CD4-positive, alpha-beta T cell treated with Interleukin-4 for 4 hours (primary cell): ENCODE data around the gene PKN3.
"Not testable (repeated sequence)": the region's sequence is repeated elsewhere in the genome, so short reads cannot be mapped to it uniquely, and the experiment has no call there.

Experiments
- DNase-seq: peaks from one replicate; pipeline ENCODE4 v3.0.0-alpha.2; 2020

PKN3 gene

DNA sequence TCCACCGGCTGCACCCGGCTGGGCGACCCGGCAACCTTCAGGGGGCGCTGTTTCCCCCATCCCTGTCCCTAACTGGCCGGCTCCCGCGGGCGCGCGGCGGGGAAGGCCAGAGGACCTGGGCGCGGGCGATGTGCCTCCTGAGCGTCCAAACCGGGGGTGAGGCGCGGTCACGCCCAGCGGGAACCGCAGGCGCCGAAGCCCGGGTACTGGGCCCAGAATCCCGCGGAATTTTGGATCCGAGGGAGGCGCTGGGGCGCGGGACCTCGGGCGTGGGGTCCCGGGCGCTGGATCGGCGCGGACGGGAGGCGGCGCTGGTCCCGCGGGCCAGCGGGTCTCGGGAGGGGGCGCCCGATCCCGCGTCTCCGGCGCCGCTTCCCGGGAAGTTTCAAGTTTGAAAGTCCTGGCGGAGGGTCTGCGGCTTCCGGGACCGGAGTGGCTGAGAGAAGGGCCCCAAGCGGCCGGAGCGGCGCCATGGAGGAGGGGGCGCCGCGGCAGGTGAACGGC lies at the start of gene PKN3:
TSS of gene PKN3 (plus strand) at position 59 of the 504 bp plus-strand sequence. CDS start at position 472, 413 bp downstream.
- DNase-seq = peak; percentile 70

- DNase-seq = no peak
Observed at GRCh38 chr9:128653908-128654307, 48.4 kb upstream of the PKN3 start.

GRCh38 chr9:128654481-128654880 lies 47.8 kb upstream of the PKN3 start:
- no peak for DNase-seq

- DNase-seq = peak; percentile 95
Observed at GRCh38 chr9:128656416-128657343, 45.6 kb upstream of the PKN3 start, which contains the start of gene DYNC2I2. DYNC2I2 (minus strand) TSS chr9:128656847; CDS start chr9:128656726, 121 bp downstream.

- DNase-seq = no peak
Observed at GRCh38 chr9:128657344-128657704, 45.0 kb upstream of the PKN3 start.

DNA sequence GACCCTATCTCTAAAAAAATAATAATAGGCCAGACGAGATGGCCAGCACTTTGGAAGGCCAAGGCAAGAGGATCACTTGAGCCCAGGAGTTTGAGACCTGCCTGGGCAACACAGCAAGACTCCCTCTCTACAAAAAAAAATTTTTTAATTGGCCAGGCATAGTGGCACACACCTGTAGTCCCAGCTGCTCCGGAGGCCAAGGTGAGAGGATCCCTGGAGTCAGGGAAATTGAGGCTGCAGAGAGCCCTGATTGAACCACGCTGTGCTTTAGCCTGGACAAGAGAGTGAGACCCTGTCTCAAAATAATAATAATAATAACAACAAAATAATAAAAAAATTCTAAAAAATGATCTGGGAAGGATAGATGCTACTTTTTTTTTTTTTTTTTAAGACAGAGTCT lies 44.5 kb upstream of the PKN3 start:
- DNase-seq = no peak

- not testable (repeated sequence) for DNase-seq
Observed at GRCh38 chr9:128666481-128666941, 35.8 kb upstream of the PKN3 start.

- no peak for DNase-seq
Observed at GRCh38 chr9:128669786-128670185, 32.5 kb upstream of the PKN3 start.

DNA sequence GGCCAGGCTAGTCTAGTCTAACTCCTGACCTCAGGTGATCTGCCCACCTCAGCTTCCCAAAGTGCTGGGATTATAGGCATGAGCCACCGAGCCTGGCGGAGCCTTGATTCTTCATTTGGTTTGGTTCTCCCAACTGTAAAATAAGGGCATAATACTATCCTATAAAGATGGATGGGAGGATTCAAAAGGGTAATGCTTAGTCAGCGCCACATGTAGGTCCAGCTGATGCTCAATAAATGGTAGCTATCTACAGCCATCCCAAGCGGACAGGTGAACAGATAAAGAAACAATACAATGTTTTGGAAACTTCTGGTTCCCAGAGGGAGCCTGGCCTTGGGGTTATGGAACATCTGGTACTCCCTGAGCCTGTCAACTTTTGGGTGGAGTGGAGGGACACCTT lies 26.9 kb upstream of the PKN3 start:
- DNase-seq = no peak

GRCh38 chr9:128677794-128678193 lies 24.5 kb upstream of the PKN3 start:
- DNase-seq = no peak

- peak; percentile 34 for DNase-seq
Observed at GRCh38 chr9:128683340-128684064, 18.8 kb upstream of the PKN3 start.

DNA sequence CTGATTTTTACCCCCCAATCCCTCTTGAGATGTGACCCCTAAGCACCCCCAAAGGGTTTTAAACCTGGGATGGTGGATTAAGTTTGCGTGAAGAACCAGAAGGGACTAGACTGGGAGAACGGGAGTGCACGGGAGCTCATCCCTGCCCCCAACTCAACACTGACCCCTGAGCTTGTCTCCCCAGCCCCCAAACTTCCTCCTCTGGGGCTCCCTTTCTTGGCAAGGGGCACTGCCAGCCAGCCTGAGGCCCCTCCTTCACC lies 18.3 kb upstream of the PKN3 start:
- no peak for DNase-seq

DNA sequence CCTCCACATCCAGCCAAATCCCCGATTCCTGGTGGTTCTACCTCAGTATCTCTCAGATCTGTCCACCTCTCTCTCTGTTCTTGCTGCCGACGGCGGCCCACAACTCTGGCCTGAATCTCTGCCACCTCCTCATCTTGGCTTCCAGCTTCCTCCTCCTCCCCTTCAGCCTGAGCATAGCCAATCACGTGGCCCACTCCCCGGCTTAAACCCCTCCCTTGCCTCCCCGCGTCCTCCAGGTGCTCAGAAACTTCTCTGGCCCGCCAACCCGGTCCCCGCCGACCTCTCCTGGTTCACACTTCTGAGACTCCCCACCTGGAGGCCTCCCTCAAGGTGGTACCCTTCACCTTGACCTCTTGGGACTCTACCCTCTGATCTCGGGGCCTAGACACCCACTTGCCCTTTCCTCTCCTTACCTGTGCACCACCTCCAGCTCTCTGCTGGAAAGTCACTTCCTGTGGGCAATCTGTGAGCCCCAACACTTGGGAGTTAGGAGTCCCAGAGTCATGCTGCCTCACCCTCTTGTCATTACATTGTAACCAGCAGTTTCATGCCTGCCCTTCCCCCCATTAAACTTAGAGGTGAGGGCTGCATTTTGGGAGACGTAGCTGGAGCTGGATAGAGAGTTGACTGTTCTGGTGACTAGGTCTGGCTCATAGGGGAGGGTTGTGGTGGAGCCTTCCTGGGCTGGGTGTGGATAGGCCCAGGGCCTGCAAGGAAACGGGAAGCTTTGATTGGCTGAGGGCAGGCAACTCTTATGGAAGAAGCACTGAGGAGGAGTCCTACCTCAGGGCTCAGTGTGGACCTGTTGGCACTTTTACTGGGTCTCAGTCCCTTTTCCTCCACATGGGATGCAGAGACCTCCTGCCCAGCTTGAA lies 17.7 kb upstream of the PKN3 start:
- DNase-seq = peak; percentile 76

- DNase-seq = peak; percentile 69
Observed at GRCh38 chr9:128685636-128686489, 16.4 kb upstream of the PKN3 start.

- DNase-seq = no peak
Observed at GRCh38 chr9:128687453-128687852, 14.8 kb upstream of the PKN3 start.

DNA sequence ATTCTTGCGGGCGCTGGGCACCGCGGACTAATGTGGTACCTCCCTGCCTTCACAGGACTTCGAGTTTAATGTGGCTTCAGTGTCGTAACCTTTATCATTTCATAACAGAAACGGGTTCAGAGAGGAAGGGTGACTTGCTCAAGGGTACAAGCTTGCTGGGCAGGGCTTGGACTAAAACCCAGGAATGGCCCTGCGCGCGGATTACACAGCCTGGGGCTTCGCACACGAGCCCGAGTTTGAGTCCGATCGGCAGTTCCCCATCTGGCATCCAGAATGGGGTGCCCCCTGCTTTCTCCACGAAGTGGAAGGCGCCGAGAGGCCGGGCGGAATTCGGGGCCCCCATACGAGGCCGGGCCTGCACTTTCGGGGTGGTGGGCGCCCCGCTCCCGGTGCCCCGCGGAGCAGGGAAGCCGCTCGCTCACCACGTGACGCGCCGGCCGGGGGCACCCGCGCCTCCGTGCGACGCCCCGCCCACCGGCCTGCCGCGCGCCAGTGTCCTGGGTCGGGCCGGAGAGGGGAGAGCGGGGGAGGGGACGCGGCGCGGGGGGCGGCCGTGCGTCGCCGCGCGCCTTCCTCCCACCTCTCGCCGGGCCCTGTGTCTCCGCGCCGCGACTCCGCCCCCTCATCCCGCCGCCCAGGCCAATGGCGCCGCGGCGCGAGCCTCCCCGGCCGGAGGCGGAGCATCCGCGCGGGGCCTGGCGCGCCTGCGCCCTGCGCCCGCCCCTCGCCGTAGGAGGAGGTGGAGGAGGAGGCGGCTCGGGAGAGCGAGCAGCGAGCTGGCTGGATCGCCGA lies 13.6 kb upstream of the PKN3 start, which contains the start of gene SET:
TSS of gene SET (plus strand) at position 722 of the 792 bp plus-strand sequence. CDS start 361 bp downstream, outside the sequence.
- DNase-seq = peak; percentile 93

DNA sequence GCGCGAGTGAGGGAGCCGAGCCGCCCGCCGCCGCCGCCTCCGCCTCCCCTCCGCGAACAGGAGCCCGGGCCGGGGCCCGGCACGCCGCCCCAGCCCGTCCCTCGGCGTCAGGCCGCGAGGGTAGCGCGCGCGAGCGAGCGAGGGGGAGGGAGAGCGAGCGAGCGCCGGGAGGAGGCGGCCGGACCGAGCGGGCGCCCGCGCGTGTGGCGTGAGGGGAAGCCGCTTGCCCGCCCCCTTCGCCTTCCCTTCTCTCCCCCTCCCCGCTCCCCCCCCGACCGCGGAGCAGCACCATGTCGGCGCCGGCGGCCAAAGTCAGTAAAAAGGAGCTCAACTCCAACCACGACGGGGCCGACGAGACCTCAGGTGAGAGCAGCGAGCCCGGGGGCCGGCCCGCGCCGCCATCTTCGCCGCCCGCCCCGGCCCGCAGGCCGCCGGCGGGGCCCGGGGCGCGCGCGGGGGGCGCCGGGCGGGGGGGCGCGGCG lies 13.0 kb upstream of the PKN3 start:
- peak; percentile 46 for DNase-seq

DNA sequence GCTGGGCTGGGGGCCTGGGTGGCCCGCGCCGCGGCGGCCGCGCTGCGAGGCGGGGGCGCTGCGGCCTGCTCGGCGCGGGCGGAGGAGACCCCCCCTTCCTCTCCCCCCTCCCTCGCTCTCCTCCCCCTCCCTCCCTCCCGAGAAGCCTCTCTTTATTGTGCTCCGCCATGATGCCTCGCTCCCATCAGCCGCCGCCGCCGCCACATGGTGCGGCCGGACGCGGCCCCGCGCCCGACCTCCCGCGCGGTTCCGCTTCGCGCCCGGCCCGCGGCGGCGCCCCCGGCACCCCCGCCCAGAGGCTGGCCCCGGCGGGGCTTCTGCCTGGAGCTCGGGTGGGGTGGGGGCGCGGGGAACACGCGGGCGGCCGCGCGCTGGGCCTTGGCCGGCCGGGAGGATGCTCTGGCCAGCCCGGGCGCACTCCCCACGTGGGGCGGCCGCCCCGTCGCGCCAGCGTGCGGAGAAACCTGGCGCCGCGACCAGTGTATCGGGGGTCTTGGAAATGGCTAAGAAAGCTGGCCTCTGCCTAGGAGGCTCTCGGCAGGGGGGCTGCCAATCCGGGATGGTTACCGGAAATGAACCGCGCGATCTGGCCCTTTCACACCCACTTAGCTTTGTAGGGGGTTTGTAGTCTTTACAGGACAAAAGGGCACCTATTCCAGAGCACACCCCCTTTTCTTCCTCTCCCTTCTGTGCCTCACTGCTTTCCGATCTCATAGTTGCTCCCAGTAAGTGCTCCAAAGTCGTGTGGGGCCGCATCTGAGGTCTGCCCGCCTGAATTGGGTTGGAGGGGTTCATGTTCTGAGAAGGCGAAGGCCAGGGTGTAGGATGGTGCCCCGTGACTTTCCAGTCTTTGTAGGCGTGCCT lies 12.3 kb upstream of the PKN3 start:
- peak; percentile 60 for DNase-seq

- DNase-seq = no peak
Observed at GRCh38 chr9:128690684-128691034, 11.6 kb upstream of the PKN3 start.

- DNase-seq = not testable (repeated sequence)
Observed at GRCh38 chr9:128693738-128694137, 8.6 kb upstream of the PKN3 start.
